MCF 10A (cell line): ENCODE data around the gene CRACR2B. TPM values are rescaled to one million over a fixed set of nuclear protein-coding genes. Genes with fewer than 3 reads are reported as not detected.

Experiments used
- BruUV-seq: library from RNA; stranded (reverse); fragments of 400-500 nt; replicated peaks from 2 replicates; lab custom pipeline; 2021; lab: Mats Ljungman, UMichigan
- CTCF ChIA-PET: fragments of 300-600 bp; sonication (Branson Sonifier 250); formaldehyde crosslinking; extraction: SDS; loops from one replicate; lab custom pipeline; 2021; ENCODE audit warnings: antibody characterized with exemption, inconsistent platforms; lab: Yijun Ruan, JAX
- POLR2A ChIA-PET: fragments of 300-600, 350-650 bp; sonication (Branson Sonifier 250); formaldehyde crosslinking; extraction: SDS; loops from one replicate; lab custom pipeline; 2020; ENCODE audit warnings: antibody characterized with exemption, inconsistent platforms; lab: Yijun Ruan, JAX
- DNase-seq: peaks from one replicate; pipeline ENCODE4 v3.0.0-alpha.2; 2018; ENCODE audit not compliant: unreplicated experiment
- H3K27ac Mint-ChIP-seq: one replicate; pipeline ENCODE4 v1.8.0; 2022; ENCODE audit warnings: mild to moderate bottlenecking, low read depth, mixed read lengths; ENCODE audit not compliant: unreplicated experiment
- H3K27me3 Mint-ChIP-seq: one replicate; pipeline ENCODE4 v1.8.0; 2022; ENCODE audit warnings: mixed read lengths; ENCODE audit not compliant: insufficient read depth, unreplicated experiment
- H3K36me3 Mint-ChIP-seq: one replicate; pipeline ENCODE4 v1.8.0; 2022; ENCODE audit warnings: mild to moderate bottlenecking, moderate library complexity, mixed read lengths; ENCODE audit not compliant: insufficient read depth, unreplicated experiment
- H3K4me1 Mint-ChIP-seq: one replicate; pipeline ENCODE4 v1.8.0; 2022; ENCODE audit warnings: mixed read lengths; ENCODE audit not compliant: insufficient read depth, unreplicated experiment
- H3K4me3 Mint-ChIP-seq: one replicate; pipeline ENCODE4 v1.8.0; 2022; ENCODE audit warnings: mild to moderate bottlenecking, moderate library complexity, mixed read lengths; ENCODE audit not compliant: unreplicated experiment
- H3K9me3 Mint-ChIP-seq: one replicate; pipeline ENCODE4 v1.8.0; 2022; ENCODE audit warnings: mixed read lengths; ENCODE audit not compliant: unreplicated experiment
- intact Hi-C: fragments of 100-400 bp; cut with micrococcal nuclease; formaldehyde crosslinking; loops from 2 replicates; pipeline ENCODE4 v1.14.1; 2022
- total RNA-seq: library from RNA; stranded (reverse); gene quantifications from 2 replicates; pipeline ENCODE4 v1.2.3, GENCODE V29; 2022
- TF ChIP-seq, protein P1 (sequence below): fragments of 200-600 bp; IDR thresholded peaks from one replicate; pipeline ENCODE4 v1.8.0; 2022; ENCODE audit warnings: antibody characterized with exemption, mild to moderate bottlenecking; ENCODE audit not compliant: unreplicated experiment

CRACR2B gene
- total RNA-seq, 1 experiment from 2014 or later, result 1.2 TPM

DNA sequence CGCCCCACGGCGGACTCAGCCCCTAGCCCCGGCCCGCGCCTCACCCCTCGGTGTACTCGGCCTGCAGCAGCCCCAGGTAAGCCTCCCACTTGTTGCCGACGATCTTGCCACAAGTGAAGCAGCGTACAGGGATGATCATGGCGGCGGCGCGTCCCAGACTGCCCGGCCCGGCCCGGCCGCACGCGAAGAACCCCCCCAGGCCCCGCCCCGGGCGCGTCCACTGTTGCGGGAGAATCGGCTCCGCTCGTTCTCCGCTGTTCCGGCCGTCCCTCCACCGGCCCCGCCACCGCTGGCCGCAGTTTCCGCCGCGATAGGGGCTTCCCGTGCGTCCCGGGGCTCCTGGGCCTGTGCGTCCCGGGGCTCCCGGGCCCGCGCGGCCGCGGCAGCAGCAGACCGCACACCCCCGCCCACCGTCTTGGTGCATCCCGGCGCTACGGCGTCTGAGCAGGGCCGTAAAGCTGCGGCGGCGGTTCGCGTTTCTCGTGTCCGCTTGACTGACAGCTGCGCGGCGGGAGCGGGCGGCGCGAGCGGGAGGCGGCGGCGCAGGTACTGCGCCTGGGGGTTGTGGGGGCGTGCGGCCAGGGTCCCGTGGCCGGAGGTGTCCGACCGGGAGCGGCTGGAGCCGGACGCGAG, 14.8 kb downstream of the CRACR2B start, which contains the start of the genes POLR2L and TSPAN4:
Gene POLR2L (minus strand): TSS at position 160 of the 633 bp plus-strand sequence. CDS start 21 bp downstream, at position 139.
Gene TSPAN4 (plus strand): TSS at position 483 of the 633 bp plus-strand sequence. CDS start 7,453 bp downstream, outside the sequence.
- Mint-ChIP-seq H3K27me3 (no peaks in the 10 kb centered on the region), H3K4me3 (peak within 1 kb of the TSS; percentile 87), H3K4me1 (peaks cover 31% of the 10 kb centered on the region), H3K36me3 (peaks cover 57% of the 10 kb centered on the region), H3K9me3 (no peaks in the 10 kb centered on the region), H3K27ac (peak within 1 kb of the TSS; percentile 90)
- no TSS peak for BruUV-seq
- POLR2A ChIA-PET, result interaction anchor here (0.6 to 7.2 kb wide), 11 partner anchors 8 to 467 kb away, joined by 3 to 141 read pairs (median 8); partner anchors contain the start of genes CD151, CHID1, PNPLA2 and RPLP2
- CTCF ChIA-PET, result no interaction called here
- peak; percentile 87 for DNase-seq
- TF ChIP-seq, protein P1, sequence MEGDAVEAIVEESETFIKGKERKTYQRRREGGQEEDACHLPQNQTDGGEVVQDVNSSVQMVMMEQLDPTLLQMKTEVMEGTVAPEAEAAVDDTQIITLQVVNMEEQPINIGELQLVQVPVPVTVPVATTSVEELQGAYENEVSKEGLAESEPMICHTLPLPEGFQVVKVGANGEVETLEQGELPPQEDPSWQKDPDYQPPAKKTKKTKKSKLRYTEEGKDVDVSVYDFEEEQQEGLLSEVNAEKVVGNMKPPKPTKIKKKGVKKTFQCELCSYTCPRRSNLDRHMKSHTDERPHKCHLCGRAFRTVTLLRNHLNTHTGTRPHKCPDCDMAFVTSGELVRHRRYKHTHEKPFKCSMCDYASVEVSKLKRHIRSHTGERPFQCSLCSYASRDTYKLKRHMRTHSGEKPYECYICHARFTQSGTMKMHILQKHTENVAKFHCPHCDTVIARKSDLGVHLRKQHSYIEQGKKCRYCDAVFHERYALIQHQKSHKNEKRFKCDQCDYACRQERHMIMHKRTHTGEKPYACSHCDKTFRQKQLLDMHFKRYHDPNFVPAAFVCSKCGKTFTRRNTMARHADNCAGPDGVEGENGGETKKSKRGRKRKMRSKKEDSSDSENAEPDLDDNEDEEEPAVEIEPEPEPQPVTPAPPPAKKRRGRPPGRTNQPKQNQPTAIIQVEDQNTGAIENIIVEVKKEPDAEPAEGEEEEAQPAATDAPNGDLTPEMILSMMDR, result no peak
- intact Hi-C loops, result loop anchor here (5.0 kb wide), 1 partner anchor 35 kb away; the partner anchor contains the start of genes PIDD1 and RPLP2

GRCh38 chr11:843086-843734, 15.5 kb downstream of the CRACR2B start:
- H3K36me3 Mint-ChIP-seq, result peaks cover 54% of the 10 kb centered on the region
- no peaks in the 10 kb centered on the region for H3K9me3 Mint-ChIP-seq
- H3K27me3 Mint-ChIP-seq, result no peaks in the 10 kb centered on the region
- H3K4me1 Mint-ChIP-seq, result peaks cover 31% of the 10 kb centered on the region
- CTCF ChIA-PET, result interaction anchor here (0.6 kb wide), 1 partner anchor 37 kb away, joined by 4 read pairs; no protein-coding TSS in a partner anchor
- intact Hi-C loops, result loop anchor here (5.0 kb wide), 1 partner anchor 36 kb away; the partner anchor contains the start of genes PIDD1 and RPLP2
- POLR2A ChIA-PET, result interaction anchor here (0.6 to 7.2 kb wide), 15 partner anchors 9 to 996 kb away, joined by 3 to 141 read pairs (median 5); partner anchors contain the start of genes CD151, CHID1, PNPLA2 and RPLP2
- BruUV-seq, result no TSS peak
- TF ChIP-seq, protein P1, result no peak
- peak; percentile 30 for DNase-seq
- peak overlapping the region; percentile 87 for H3K4me3 Mint-ChIP-seq
- peak overlapping the region; percentile 90 for H3K27ac Mint-ChIP-seq

DNA sequence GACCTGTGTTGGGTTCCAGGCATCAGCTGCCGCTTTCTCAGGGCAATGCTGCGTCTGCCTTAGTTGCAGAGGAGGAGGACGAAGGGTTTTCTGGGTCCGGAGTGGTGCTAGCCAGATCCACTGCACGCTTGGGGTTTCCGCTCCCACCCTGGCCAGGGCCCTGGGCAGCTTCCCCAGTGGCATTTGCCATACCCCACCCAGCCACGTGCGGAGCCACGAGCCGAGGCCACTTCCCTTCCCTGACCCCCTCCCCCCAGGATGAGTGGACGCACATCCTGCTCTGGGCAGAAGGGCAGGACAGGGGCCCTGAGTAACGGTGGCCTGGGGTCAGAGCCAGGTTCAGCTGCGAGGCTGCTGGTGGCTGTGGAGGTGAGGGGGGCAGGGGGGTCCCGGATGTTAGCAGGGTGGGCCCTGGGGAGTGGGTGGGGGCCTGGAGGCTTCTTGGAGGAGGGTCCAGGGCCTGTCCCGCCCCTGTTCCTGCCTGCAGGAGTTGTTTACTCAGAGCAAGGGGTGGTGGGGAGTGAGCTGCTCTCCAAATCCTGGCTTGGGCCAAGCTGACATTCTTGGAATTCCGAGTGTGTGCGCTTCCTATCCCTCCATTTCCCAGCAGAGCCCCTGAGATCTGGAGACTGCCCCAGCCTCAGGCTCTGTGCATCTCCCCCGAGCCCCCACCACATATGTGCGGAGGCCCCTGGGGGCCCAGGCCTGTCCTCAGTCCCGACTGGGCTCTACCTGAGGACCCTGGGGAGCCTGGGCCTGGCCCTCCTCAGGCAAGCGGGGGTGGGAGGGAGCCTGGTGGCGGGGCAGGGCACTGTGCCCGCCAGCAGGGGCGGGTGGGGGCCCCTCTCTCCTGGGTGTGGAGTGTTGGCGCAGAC, 16.3 kb downstream of the CRACR2B start:
- Mint-ChIP-seq H3K36me3 (peaks cover 49% of the 10 kb centered on the region), H3K27me3 (no peaks in the 10 kb centered on the region), H3K27ac (peak overlapping the region; percentile 90), H3K4me1 (peaks cover 25% of the 10 kb centered on the region), H3K4me3 (peak overlapping the region; percentile 87), H3K9me3 (no peaks in the 10 kb centered on the region)
- TF ChIP-seq, protein P1, result no peak
- intact Hi-C loops, result loop anchor here (2.0 to 5.0 kb wide), 2 partner anchors 37 to 207 kb away; partner anchors contain the start of genes PIDD1 and RPLP2
- POLR2A ChIA-PET, result interaction anchor here (0.5 to 7.2 kb wide), 18 partner anchors 10 to 465 kb away, joined by 3 to 141 read pairs (median 5); partner anchors contain the start of genes CD151, CHID1, PIDD1 and PNPLA2
- CTCF ChIA-PET, result interaction anchor here (0.6 kb wide), 2 partner anchors 10 to 339 kb away, joined by 3 to 4 read pairs; no protein-coding TSS in a partner anchor
- no TSS peak for BruUV-seq
- DNase-seq, result peak; percentile 92
